PC-3 (cell line): Measurements from ENCODE around the gene MASP1. TPM values are rescaled to one million over a fixed set of nuclear protein-coding genes. Genes with fewer than 3 reads are reported as not detected.

ENCODE experiments used
- ATAC-seq: fragments of 200-7000 bp; cut with Tn5 transposase; 2 replicates; pipeline ENCODE4 v1.9.1; 2020; ENCODE audit warnings: mild to moderate bottlenecking, moderate library complexity
- BruUV-seq: library from RNA; stranded (reverse); fragments of 400-500 nt; replicated peaks from 2 replicates; lab custom pipeline; 2021; lab: Mats Ljungman, UMichigan
- CTCF ChIA-PET: fragments of 300-600 bp; sonication (Branson Sonifier 250); formaldehyde crosslinking; loops from one replicate; lab custom pipeline; 2022; ENCODE audit warnings: antibody characterized with exemption; lab: Charles Lee
- POLR2A ChIA-PET: fragments of 300-600 bp; sonication (Branson Sonifier 250); formaldehyde crosslinking; loops from one replicate; lab custom pipeline; 2022; ENCODE audit warnings: antibody characterized with exemption; ENCODE audit not compliant: unreplicated experiment; lab: Charles Lee
- DNase-seq: peaks from one replicate; pipeline ENCODE4 v3.0.0-alpha.2; 2015
- H2AFZ ChIP-seq: fragments of 300-600 bp; sonication (generic); 2 replicates; pipeline ENCODE4 v1.6.0; 2016; ENCODE audit warnings: antibody characterized with exemption, low read length
- H3F3A ChIP-seq: fragments of 300-600 bp; sonication (generic); one replicate; pipeline ENCODE4 v1.6.0; 2017; ENCODE audit warnings: antibody characterized with exemption, low read length, control low read depth, mild to moderate bottlenecking; ENCODE audit not compliant: unreplicated experiment
- H3K27ac ChIP-seq: fragments of 300-600 bp; sonication (generic); 2 replicates; pipeline ENCODE4 v1.5.1; 2016; ENCODE audit warnings: mild to moderate bottlenecking, low read length
- H3K27me3 ChIP-seq: fragments of 300-600 bp; sonication (generic); 2 replicates; pipeline ENCODE4 v1.6.1; 2016; ENCODE audit warnings: low read length, mixed read lengths
- H3K36me3 ChIP-seq: fragments of 300-600 bp; sonication (generic); 2 replicates; pipeline ENCODE4 v1.6.1; 2016; ENCODE audit warnings: low read depth, mixed run types, low read length, mixed read lengths
- H3K4me1 ChIP-seq: fragments of 300-600 bp; sonication (generic); 2 replicates; pipeline ENCODE4 v1.5.1; 2016; ENCODE audit warnings: low read length; ENCODE audit not compliant: insufficient read depth
- H3K4me2 ChIP-seq: fragments of 300-600 bp; sonication (generic); 2 replicates; pipeline ENCODE4 v1.6.0; 2016; ENCODE audit warnings: low read length
- H3K4me3 ChIP-seq: fragments of 300-600 bp; sonication (generic); 2 replicates; pipeline ENCODE4 v1.5.1; 2016; ENCODE audit warnings: mild to moderate bottlenecking, low read length, mixed read lengths
- H3K79me2 ChIP-seq: fragments of 300-600 bp; sonication (generic); 2 replicates; pipeline ENCODE4 v1.6.1; 2017; ENCODE audit warnings: low read length, mixed read lengths
- H3K9ac ChIP-seq: fragments of 300-600 bp; sonication (generic); 2 replicates; pipeline ENCODE4 v1.6.0; 2016; ENCODE audit warnings: mild to moderate bottlenecking, low read length
- H3K9me2 ChIP-seq: fragments of 300-600 bp; sonication (generic); replicated peaks from 2 replicates; pipeline ENCODE4 v1.6.1; 2016; ENCODE audit warnings: mixed run types, low read length, mixed read lengths
- H3K9me3 ChIP-seq: fragments of 300-600 bp; sonication (generic); 2 replicates; pipeline ENCODE4 v1.6.1; 2016; ENCODE audit warnings: low read length, mixed read lengths
- H4K20me1 ChIP-seq: fragments of 300-600 bp; sonication (generic); 2 replicates; pipeline ENCODE4 v1.6.1; 2016; ENCODE audit warnings: low read length, mixed read lengths
- EZH2 ChIP-seq: fragments of 300-600 bp; sonication (generic); IDR thresholded peaks from one replicate; pipeline ENCODE4 v1.6.1; 2017; ENCODE audit warnings: antibody characterized with exemption, mild to moderate bottlenecking, low read length; ENCODE audit not compliant: unreplicated experiment
- EZH2phosphoT487 ChIP-seq: fragments of 300-600 bp; sonication (generic); IDR thresholded peaks from 2 replicates; pipeline ENCODE4 v1.6.1; 2018; ENCODE audit warnings: mild to moderate bottlenecking, antibody characterized with exemption, low read length, borderline replicate concordance
- intact Hi-C: fragments of 100-400 bp; cut with micrococcal nuclease; formaldehyde crosslinking; loops from 2 replicates; pipeline ENCODE4 v1.9.0; 2023
- total RNA-seq: library from RNA; depleted of rRNA; stranded (reverse); fragments of >200 nt; gene quantifications from 2 replicates; pipeline ENCODE4 v1.2.3, GENCODE V29; 2014
- TF ChIP-seq, protein P1 (sequence below): fragments of 300-600 bp; sonication (generic); conservative IDR thresholded peaks from 2 replicates; pipeline ENCODE4 v1.5.1; 2017; ENCODE audit warnings: antibody characterized with exemption, low read depth, mild to moderate bottlenecking, low read length

MASP1 gene
- total RNA-seq, 1 experiment from 2014 or later, result 0.07 TPM

DNA sequence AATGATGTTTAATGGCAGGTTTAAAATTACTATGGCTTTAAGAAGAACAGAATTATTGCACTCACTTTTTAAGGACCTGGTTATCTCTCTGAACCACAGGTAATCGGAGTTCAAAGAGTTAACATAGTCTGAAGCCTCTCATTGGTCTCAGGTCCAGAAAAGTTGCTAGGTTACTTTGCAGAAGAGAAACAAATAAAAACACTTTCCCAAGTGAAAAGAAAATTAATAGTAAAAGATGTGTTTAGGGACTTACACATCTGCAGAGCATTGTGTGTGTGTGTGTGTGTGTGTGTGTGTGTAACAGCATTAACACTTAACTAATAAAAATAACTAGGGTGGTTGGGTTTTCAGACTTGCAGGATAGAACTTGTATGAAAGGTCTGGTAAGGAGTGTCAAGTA is 1.0 kb downstream of the MASP1 start:
- H3K9me3 ChIP-seq, result no peaks in the 10 kb centered on the region
- H3K4me2 ChIP-seq, result no peak overlapping the region
- H3K27me3 ChIP-seq, result peaks cover 31% of the 10 kb centered on the region; the same call in 1 of the 2 replicates
- DNase-seq (no peak), ATAC-seq (no peak)
- H3K27ac ChIP-seq, result no peak overlapping the region
- BruUV-seq, result no TSS peak
- no peak overlapping the region for H2AFZ ChIP-seq
- H3K9ac ChIP-seq, result no peak overlapping the region
- ChIA-PET POLR2A (no interaction called here), CTCF (no interaction called here)
- TF ChIP-seq EZH2, result no peak
- TF ChIP-seq EZH2phosphoT487, result no peak
- TF ChIP-seq, protein P1, sequence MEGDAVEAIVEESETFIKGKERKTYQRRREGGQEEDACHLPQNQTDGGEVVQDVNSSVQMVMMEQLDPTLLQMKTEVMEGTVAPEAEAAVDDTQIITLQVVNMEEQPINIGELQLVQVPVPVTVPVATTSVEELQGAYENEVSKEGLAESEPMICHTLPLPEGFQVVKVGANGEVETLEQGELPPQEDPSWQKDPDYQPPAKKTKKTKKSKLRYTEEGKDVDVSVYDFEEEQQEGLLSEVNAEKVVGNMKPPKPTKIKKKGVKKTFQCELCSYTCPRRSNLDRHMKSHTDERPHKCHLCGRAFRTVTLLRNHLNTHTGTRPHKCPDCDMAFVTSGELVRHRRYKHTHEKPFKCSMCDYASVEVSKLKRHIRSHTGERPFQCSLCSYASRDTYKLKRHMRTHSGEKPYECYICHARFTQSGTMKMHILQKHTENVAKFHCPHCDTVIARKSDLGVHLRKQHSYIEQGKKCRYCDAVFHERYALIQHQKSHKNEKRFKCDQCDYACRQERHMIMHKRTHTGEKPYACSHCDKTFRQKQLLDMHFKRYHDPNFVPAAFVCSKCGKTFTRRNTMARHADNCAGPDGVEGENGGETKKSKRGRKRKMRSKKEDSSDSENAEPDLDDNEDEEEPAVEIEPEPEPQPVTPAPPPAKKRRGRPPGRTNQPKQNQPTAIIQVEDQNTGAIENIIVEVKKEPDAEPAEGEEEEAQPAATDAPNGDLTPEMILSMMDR, result no peak
- H3K36me3 ChIP-seq, result no peaks in the 10 kb centered on the region
- no peak overlapping the region for H3K4me3 ChIP-seq
- H3K79me2 ChIP-seq, result no peaks in the 10 kb centered on the region
- H4K20me1 ChIP-seq, result no peaks in the 10 kb centered on the region
- no peaks in the 10 kb centered on the region for H3K9me2 ChIP-seq
- H3F3A ChIP-seq, result no peaks in the 10 kb centered on the region
- H3K4me1 ChIP-seq, result no peaks in the 10 kb centered on the region; the same call in 1 of the 2 replicates
- intact Hi-C loops, result no loop called here

DNA sequence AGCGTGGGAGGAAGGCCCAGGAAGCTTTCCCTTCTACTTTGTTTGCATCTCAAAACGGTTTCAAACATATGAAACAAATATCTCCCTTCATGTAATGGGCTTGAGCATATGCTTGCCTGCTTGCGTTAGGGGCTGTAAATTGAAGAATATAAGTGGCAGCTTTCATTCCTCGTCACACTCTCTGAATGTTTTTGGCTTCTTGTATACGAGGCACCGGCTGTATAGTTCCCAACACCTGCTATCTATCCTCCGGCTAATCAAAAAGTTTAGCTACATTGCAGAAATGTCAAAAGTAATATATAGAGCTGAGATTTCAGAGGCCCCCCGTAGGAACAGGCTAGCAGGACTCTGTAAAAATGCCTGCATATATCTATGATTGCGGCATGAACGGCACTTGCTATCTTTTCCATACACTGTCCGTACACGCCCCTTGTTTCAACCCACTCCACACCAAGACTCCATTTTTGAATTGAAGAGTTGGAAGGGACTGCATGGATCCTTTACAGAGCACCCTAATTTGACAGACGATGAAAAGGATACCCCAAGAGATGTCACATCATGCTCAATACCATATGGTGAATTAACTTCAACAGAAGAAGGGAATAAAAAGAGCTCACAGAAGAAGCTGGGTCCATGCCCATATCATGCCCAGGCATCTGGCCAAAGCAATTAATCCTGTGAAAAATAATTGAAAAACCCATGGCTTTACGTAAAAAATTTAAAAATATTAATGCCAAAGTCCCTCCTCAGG is 2.5 kb downstream of the MASP1 start:
- BruUV-seq, result no TSS peak
- CTCF ChIA-PET, result no interaction called here
- no peak for ATAC-seq

More for the DNA sequence above, 2.5 kb downstream of the MASP1 start:
- Histone ChIP-seq H3K36me3 (no peaks in the 10 kb centered on the region), H4K20me1 (no peaks in the 10 kb centered on the region), H3K4me1 (no peaks in the 10 kb centered on the region; the same call in 1 of the 2 replicates), H3K4me2 (no peak overlapping the region), H3F3A (no peaks in the 10 kb centered on the region), H3K79me2 (no peaks in the 10 kb centered on the region), H3K9me2 (no peaks in the 10 kb centered on the region), H3K27me3 (peaks cover 34% of the 10 kb centered on the region; the same call in 1 of the 2 replicates), H2AFZ (no peak overlapping the region), H3K9ac (no peak overlapping the region), H3K4me3 (no peak overlapping the region), H3K9me3 (no peaks in the 10 kb centered on the region), H3K27ac (no peak overlapping the region)
- TF ChIP-seq EZH2, result no peak
- TF ChIP-seq, protein P1, result no peak
- no peak for TF ChIP-seq EZH2phosphoT487
- intact Hi-C loops, result no loop called here
- no peak for DNase-seq
- POLR2A ChIA-PET, result no interaction called here
